HG03025 (cell line): Measurements from ENCODE around the gene NTPCR.

ENCODE experiments used
- ATAC-seq: cut with Tn5 transposase; IDR thresholded peaks from one replicate; pipeline ENCODE4 v1.9.1; 2021; ENCODE audit warnings: mild to moderate bottlenecking, moderate library complexity; ENCODE audit not compliant: unreplicated experiment, low FRiP score

The NTPCR gene

GRCh38 chr1:232956081-232956480 is 5.7 kb downstream of the NTPCR start:
- no peak for ATAC-seq

GRCh38 chr1:232958067-232958466 is 7.7 kb downstream of the NTPCR start:
- ATAC-seq = no peak

- ATAC-seq = no peak
These were observed 12.6 kb downstream of the NTPCR start for GRCh38 chr1:232962761-232963745.

- ATAC-seq = no peak
These were observed 14.2 kb downstream of the NTPCR start for GRCh38 chr1:232964601-232965000.

GRCh38 chr1:232965124-232965911 is 14.9 kb downstream of the NTPCR start:
- ATAC-seq = peak; percentile 65

GRCh38 chr1:232965912-232966217 is 15.5 kb downstream of the NTPCR start:
- ATAC-seq = no peak

- no peak for ATAC-seq
These were observed 16.3 kb downstream of the NTPCR start for GRCh38 chr1:232966663-232967062.

GRCh38 chr1:232968391-232968790 is 18.0 kb downstream of the NTPCR start:
- ATAC-seq = no peak

- ATAC-seq = no peak
These were observed 18.6 kb downstream of the NTPCR start for GRCh38 chr1:232968965-232969364.

GRCh38 chr1:232969799-232970198 is 19.4 kb downstream of the NTPCR start:
- no peak for ATAC-seq

GRCh38 chr1:232970508-232970907 is 20.1 kb downstream of the NTPCR start:
- ATAC-seq = no peak

- ATAC-seq = no peak
These were observed 23.5 kb downstream of the NTPCR start for GRCh38 chr1:232973652-232974611.

- ATAC-seq = no peak
These were observed 24.6 kb downstream of the NTPCR start for GRCh38 chr1:232974971-232975370.

- no peak for ATAC-seq
These were observed 27.8 kb downstream of the NTPCR start for GRCh38 chr1:232978091-232978634.

- ATAC-seq = no peak
These were observed 28.4 kb downstream of the NTPCR start for GRCh38 chr1:232978815-232979214.

- ATAC-seq = no peak
These were observed 29.1 kb downstream of the NTPCR start for GRCh38 chr1:232979558-232979957.

- ATAC-seq = no peak
These were observed 30.1 kb downstream of the NTPCR start for GRCh38 chr1:232980355-232980978.

- ATAC-seq = no peak
These were observed 30.7 kb downstream of the NTPCR start for GRCh38 chr1:232980986-232981560.

GRCh38 chr1:232982238-232982944 is 32.0 kb downstream of the NTPCR start:
- no peak for ATAC-seq
